WTC11 (cell line): Measurements from ENCODE around the gene ZNF35. TPM values are rescaled to one million over a fixed set of nuclear protein-coding genes. Genes with fewer than 3 reads are reported as not detected.

ENCODE experiments used
- ATAC-seq: fragments of 200-7000 bp; cut with Tn5 transposase; 2 replicates; pipeline ENCODE4 v1.10.0; 2021; ENCODE audit warnings: mild to moderate bottlenecking, moderate library complexity
- CTCF ChIA-PET: fragments of 300-600 bp; sonication (Branson Sonifier 250); formaldehyde crosslinking; loops from one replicate; lab custom pipeline; 2021; ENCODE audit warnings: antibody characterized with exemption; lab: Charles Lee
- POLR2A ChIA-PET: fragments of 350-600 bp; sonication (Branson Sonifier 250); formaldehyde crosslinking; loops from one replicate; lab custom pipeline; 2021; ENCODE audit warnings: antibody characterized with exemption; lab: Charles Lee
- DNase-seq: peaks from one replicate; pipeline ENCODE4 v3.0.0; 2021; ENCODE audit warnings: low spot score
- H3K27ac Mint-ChIP-seq: 2 replicates; pipeline ENCODE4 v1.8.0; 2021; ENCODE audit warnings: mixed read lengths
- H3K27me3 Mint-ChIP-seq: 2 replicates; pipeline ENCODE4 v1.8.0; 2021; ENCODE audit warnings: low read depth, mild to moderate bottlenecking, moderate library complexity, mixed read lengths
- H3K36me3 Mint-ChIP-seq: 2 replicates; pipeline ENCODE4 v1.8.0; 2021; ENCODE audit warnings: mixed read lengths
- H3K4me1 Mint-ChIP-seq: 2 replicates; pipeline ENCODE4 v1.8.0; 2022; ENCODE audit warnings: mixed read lengths
- H3K4me3 Mint-ChIP-seq: 2 replicates; pipeline ENCODE4 v1.8.0; 2021; ENCODE audit warnings: mild to moderate bottlenecking, moderate library complexity, mixed read lengths
- H3K9me3 Mint-ChIP-seq: 2 replicates; pipeline ENCODE4 v1.8.0; 2021; ENCODE audit warnings: mixed read lengths
- CREB1 ChIP-seq: sonication (generic); formaldehyde crosslinking; IDR thresholded peaks from 2 replicates; pipeline ENCODE4 v1.8.0; 2023; ENCODE audit warnings: mild to moderate bottlenecking, missing genetic modification reagents
- FOXJ3 ChIP-seq: sonication (generic); formaldehyde crosslinking; IDR thresholded peaks from 2 replicates; pipeline ENCODE4 v1.9.0; 2021; ENCODE audit warnings: missing genetic modification reagents, mild to moderate bottlenecking, borderline replicate concordance
- KAT7 ChIP-seq: sonication (generic); formaldehyde crosslinking; IDR thresholded peaks from 2 replicates; pipeline ENCODE4 v1.8.1; 2023; ENCODE audit warnings: missing genetic modification reagents, mild to moderate bottlenecking, borderline replicate concordance
- NFE2L1 ChIP-seq: sonication (generic); formaldehyde crosslinking; IDR thresholded peaks from 2 replicates; pipeline ENCODE4 v1.8.1; 2023; ENCODE audit warnings: missing genetic modification reagents
- SP1 ChIP-seq: sonication (generic); formaldehyde crosslinking; conservative IDR thresholded peaks from 2 replicates; pipeline ENCODE4 v1.8.1; 2022; ENCODE audit warnings: missing genetic modification reagents
- ZNF416 ChIP-seq: fragments of 250-450 bp; sonication (Bioruptor Pico); IDR thresholded peaks from 2 replicates; pipeline ENCODE4 v1.9.0; 2021; ENCODE audit warnings: mild to moderate bottlenecking, inconsistent platforms
- total RNA-seq: library from RNA; stranded (reverse); gene quantifications from 3 replicates; pipeline ENCODE4 v1.2.3, GENCODE V29; 2021
- TF ChIP-seq, protein P1 (sequence below): sonication (generic); formaldehyde crosslinking; IDR thresholded peaks from 2 replicates; pipeline ENCODE4 v1.8.0; 2022; ENCODE audit warnings: mild to moderate bottlenecking, missing genetic modification reagents
- TF ChIP-seq, protein P2 (sequence below): sonication (generic); formaldehyde crosslinking; IDR thresholded peaks from 2 replicates; pipeline ENCODE4 v1.8.0; 2022; ENCODE audit warnings: mild to moderate bottlenecking, missing genetic modification reagents
- TF ChIP-seq, protein P3 (sequence below): sonication (generic); formaldehyde crosslinking; IDR thresholded peaks from 2 replicates; pipeline ENCODE4 v1.8.1; 2023; ENCODE audit warnings: mild to moderate bottlenecking, missing genetic modification reagents, moderate library complexity
- TF ChIP-seq, protein P4 (sequence below): sonication (generic); formaldehyde crosslinking; conservative IDR thresholded peaks from 2 replicates; pipeline ENCODE4 v1.8.1; 2022; ENCODE audit warnings: mild to moderate bottlenecking, missing genetic modification reagents
- TF ChIP-seq, protein P5 (sequence below): sonication (generic); formaldehyde crosslinking; conservative IDR thresholded peaks from 2 replicates; pipeline ENCODE4 v1.8.1; 2023; ENCODE audit warnings: mild to moderate bottlenecking, low read depth, missing genetic modification reagents, moderate library complexity
- TF ChIP-seq, protein P6 (sequence below): fragments of 250-450 bp; sonication (Bioruptor Pico); IDR thresholded peaks from 2 replicates; pipeline ENCODE4 v1.9.0; 2021; ENCODE audit warnings: mild to moderate bottlenecking, borderline replicate concordance
- TF ChIP-seq, protein P7 (sequence below): fragments of 200-600 bp; IDR thresholded peaks from 2 replicates; pipeline ENCODE4 v1.8.0; 2022; ENCODE audit warnings: antibody characterized with exemption
- TF ChIP-seq, protein P8 (sequence below): sonication (generic); formaldehyde crosslinking; IDR thresholded peaks from 2 replicates; pipeline ENCODE4 v1.8.1; 2022; ENCODE audit warnings: low read depth, mild to moderate bottlenecking, moderate library complexity, missing genetic modification reagents, borderline replicate concordance
- TF ChIP-seq, protein P9 (sequence below): sonication (generic); formaldehyde crosslinking; IDR thresholded peaks from 2 replicates; pipeline ENCODE4 v1.8.1; 2022; ENCODE audit warnings: mild to moderate bottlenecking, missing genetic modification reagents, moderate library complexity, borderline replicate concordance

ZNF35 gene
- total RNA-seq, 1 experiment from 2014 or later = 17.2 TPM

DNA sequence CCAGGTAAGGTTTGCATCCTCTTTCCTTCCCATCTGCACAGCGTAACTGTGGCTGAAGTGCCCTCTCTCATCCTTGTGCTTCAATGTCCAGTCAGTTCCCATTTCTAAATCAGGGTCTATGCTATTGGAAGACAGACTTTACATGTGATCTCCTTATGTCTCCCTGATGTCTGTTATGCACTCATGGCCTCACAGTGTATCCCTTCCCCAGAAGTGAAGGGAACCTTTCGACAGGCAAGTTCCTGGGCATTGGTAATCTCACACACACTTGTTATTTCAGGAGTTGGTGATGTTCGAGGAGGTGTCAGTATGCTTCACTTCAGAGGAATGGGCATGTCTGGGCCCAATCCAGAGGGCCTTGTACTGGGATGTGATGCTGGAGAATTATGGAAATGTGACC, 16.3 kb upstream of the ZNF35 start (continued):
- TF ChIP-seq, protein P1, sequence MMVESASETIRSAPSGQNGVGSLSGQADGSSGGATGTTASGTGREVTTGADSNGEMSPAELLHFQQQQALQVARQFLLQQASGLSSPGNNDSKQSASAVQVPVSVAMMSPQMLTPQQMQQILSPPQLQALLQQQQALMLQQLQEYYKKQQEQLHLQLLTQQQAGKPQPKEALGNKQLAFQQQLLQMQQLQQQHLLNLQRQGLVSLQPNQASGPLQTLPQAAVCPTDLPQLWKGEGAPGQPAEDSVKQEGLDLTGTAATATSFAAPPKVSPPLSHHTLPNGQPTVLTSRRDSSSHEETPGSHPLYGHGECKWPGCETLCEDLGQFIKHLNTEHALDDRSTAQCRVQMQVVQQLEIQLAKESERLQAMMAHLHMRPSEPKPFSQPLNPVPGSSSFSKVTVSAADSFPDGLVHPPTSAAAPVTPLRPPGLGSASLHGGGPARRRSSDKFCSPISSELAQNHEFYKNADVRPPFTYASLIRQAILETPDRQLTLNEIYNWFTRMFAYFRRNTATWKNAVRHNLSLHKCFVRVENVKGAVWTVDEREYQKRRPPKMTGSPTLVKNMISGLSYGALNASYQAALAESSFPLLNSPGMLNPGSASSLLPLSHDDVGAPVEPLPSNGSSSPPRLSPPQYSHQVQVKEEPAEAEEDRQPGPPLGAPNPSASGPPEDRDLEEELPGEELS (CRISPR knock-in tag) = no peak
- TF ChIP-seq NFE2L1 (no peak), SP1 (no peak), KAT7 (CRISPR knock-in tag) (no peak), ZNF416 (CRISPR knock-in tag) (no peak)
- TF ChIP-seq, protein P2, sequence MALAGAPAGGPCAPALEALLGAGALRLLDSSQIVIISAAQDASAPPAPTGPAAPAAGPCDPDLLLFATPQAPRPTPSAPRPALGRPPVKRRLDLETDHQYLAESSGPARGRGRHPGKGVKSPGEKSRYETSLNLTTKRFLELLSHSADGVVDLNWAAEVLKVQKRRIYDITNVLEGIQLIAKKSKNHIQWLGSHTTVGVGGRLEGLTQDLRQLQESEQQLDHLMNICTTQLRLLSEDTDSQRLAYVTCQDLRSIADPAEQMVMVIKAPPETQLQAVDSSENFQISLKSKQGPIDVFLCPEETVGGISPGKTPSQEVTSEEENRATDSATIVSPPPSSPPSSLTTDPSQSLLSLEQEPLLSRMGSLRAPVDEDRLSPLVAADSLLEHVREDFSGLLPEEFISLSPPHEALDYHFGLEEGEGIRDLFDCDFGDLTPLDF (CRISPR knock-in tag) = no peak
- TF ChIP-seq, protein P3, sequence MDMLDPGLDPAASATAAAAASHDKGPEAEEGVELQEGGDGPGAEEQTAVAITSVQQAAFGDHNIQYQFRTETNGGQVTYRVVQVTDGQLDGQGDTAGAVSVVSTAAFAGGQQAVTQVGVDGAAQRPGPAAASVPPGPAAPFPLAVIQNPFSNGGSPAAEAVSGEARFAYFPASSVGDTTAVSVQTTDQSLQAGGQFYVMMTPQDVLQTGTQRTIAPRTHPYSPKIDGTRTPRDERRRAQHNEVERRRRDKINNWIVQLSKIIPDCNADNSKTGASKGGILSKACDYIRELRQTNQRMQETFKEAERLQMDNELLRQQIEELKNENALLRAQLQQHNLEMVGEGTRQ (CRISPR knock-in tag) = no peak

DNA sequence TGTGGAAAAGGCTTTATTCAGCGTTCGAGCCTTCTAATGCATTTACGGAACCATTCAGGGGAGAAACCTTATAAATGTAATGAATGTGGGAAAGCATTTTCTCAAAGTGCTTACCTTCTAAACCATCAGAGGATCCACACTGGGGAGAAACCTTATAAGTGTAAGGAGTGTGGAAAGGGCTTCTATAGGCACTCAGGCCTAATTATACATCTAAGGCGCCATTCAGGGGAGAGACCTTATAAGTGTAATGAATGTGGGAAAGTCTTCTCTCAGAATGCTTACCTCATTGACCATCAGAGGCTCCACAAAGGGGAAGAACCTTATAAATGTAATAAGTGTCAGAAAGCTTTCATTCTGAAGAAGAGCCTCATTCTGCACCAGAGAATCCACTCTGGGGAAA, 6.2 kb upstream of the ZNF35 start:
- peaks cover 2% of the 10 kb centered on the region; the same call in 1 of the 2 replicates for H3K27me3 Mint-ChIP-seq
- H3K4me3 Mint-ChIP-seq = no peak overlapping the region
- peaks cover 62% of the 10 kb centered on the region for H3K36me3 Mint-ChIP-seq
- H3K27ac Mint-ChIP-seq = no peak overlapping the region
- TF ChIP-seq, protein P4, sequence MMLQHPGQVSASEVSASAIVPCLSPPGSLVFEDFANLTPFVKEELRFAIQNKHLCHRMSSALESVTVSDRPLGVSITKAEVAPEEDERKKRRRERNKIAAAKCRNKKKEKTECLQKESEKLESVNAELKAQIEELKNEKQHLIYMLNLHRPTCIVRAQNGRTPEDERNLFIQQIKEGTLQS (CRISPR knock-in tag) = no peak
- no peak for TF ChIP-seq CREB1 (CRISPR knock-in tag)
- POLR2A ChIA-PET = no interaction called here
- CTCF ChIA-PET = no interaction called here
- no peak for DNase-seq
- no peaks in the 10 kb centered on the region for H3K4me1 Mint-ChIP-seq
- ATAC-seq = no peak
- peaks cover 41% of the 10 kb centered on the region for H3K9me3 Mint-ChIP-seq

DNA sequence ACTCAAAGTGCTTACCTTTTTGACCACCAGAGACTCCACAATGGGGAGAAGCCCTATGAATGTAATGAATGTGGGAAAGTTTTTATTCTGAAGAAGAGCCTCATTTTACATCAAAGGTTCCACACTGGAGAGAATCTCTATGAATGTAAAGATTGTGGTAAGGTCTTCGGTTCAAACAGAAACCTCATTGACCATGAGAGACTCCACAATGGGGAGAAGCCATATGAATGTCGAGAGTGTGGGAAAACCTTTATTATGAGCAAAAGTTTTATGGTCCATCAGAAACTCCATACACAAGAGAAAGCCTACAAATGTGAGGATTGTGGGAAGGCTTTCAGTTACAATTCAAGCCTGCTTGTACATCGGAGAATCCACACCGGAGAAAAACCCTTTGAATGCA, 5.5 kb upstream of the ZNF35 start:
- Mint-ChIP-seq H3K9me3 (peaks cover 41% of the 10 kb centered on the region), H3K36me3 (peaks cover 56% of the 10 kb centered on the region), H3K27me3 (peaks cover 2% of the 10 kb centered on the region; the same call in 1 of the 2 replicates), H3K27ac (no peak overlapping the region), H3K4me3 (no peak overlapping the region), H3K4me1 (peaks cover 2% of the 10 kb centered on the region)
- ATAC-seq (no peak), DNase-seq (no peak)
- POLR2A ChIA-PET = no interaction called here
- CTCF ChIA-PET = no interaction called here
- TF ChIP-seq, protein P5, sequence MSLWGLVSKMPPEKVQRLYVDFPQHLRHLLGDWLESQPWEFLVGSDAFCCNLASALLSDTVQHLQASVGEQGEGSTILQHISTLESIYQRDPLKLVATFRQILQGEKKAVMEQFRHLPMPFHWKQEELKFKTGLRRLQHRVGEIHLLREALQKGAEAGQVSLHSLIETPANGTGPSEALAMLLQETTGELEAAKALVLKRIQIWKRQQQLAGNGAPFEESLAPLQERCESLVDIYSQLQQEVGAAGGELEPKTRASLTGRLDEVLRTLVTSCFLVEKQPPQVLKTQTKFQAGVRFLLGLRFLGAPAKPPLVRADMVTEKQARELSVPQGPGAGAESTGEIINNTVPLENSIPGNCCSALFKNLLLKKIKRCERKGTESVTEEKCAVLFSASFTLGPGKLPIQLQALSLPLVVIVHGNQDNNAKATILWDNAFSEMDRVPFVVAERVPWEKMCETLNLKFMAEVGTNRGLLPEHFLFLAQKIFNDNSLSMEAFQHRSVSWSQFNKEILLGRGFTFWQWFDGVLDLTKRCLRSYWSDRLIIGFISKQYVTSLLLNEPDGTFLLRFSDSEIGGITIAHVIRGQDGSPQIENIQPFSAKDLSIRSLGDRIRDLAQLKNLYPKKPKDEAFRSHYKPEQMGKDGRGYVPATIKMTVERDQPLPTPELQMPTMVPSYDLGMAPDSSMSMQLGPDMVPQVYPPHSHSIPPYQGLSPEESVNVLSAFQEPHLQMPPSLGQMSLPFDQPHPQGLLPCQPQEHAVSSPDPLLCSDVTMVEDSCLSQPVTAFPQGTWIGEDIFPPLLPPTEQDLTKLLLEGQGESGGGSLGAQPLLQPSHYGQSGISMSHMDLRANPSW (CRISPR knock-in tag) = no peak
- TF ChIP-seq FOXJ3 (no peak), ZNF416 (CRISPR knock-in tag) (no peak)
- TF ChIP-seq, protein P6, sequence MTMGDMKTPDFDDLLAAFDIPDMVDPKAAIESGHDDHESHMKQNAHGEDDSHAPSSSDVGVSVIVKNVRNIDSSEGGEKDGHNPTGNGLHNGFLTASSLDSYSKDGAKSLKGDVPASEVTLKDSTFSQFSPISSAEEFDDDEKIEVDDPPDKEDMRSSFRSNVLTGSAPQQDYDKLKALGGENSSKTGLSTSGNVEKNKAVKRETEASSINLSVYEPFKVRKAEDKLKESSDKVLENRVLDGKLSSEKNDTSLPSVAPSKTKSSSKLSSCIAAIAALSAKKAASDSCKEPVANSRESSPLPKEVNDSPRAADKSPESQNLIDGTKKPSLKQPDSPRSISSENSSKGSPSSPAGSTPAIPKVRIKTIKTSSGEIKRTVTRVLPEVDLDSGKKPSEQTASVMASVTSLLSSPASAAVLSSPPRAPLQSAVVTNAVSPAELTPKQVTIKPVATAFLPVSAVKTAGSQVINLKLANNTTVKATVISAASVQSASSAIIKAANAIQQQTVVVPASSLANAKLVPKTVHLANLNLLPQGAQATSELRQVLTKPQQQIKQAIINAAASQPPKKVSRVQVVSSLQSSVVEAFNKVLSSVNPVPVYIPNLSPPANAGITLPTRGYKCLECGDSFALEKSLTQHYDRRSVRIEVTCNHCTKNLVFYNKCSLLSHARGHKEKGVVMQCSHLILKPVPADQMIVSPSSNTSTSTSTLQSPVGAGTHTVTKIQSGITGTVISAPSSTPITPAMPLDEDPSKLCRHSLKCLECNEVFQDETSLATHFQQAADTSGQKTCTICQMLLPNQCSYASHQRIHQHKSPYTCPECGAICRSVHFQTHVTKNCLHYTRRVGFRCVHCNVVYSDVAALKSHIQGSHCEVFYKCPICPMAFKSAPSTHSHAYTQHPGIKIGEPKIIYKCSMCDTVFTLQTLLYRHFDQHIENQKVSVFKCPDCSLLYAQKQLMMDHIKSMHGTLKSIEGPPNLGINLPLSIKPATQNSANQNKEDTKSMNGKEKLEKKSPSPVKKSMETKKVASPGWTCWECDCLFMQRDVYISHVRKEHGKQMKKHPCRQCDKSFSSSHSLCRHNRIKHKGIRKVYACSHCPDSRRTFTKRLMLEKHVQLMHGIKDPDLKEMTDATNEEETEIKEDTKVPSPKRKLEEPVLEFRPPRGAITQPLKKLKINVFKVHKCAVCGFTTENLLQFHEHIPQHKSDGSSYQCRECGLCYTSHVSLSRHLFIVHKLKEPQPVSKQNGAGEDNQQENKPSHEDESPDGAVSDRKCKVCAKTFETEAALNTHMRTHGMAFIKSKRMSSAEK (CRISPR knock-in tag) = no peak
- TF ChIP-seq, protein P7, sequence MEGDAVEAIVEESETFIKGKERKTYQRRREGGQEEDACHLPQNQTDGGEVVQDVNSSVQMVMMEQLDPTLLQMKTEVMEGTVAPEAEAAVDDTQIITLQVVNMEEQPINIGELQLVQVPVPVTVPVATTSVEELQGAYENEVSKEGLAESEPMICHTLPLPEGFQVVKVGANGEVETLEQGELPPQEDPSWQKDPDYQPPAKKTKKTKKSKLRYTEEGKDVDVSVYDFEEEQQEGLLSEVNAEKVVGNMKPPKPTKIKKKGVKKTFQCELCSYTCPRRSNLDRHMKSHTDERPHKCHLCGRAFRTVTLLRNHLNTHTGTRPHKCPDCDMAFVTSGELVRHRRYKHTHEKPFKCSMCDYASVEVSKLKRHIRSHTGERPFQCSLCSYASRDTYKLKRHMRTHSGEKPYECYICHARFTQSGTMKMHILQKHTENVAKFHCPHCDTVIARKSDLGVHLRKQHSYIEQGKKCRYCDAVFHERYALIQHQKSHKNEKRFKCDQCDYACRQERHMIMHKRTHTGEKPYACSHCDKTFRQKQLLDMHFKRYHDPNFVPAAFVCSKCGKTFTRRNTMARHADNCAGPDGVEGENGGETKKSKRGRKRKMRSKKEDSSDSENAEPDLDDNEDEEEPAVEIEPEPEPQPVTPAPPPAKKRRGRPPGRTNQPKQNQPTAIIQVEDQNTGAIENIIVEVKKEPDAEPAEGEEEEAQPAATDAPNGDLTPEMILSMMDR = no peak
- TF ChIP-seq, protein P8, sequence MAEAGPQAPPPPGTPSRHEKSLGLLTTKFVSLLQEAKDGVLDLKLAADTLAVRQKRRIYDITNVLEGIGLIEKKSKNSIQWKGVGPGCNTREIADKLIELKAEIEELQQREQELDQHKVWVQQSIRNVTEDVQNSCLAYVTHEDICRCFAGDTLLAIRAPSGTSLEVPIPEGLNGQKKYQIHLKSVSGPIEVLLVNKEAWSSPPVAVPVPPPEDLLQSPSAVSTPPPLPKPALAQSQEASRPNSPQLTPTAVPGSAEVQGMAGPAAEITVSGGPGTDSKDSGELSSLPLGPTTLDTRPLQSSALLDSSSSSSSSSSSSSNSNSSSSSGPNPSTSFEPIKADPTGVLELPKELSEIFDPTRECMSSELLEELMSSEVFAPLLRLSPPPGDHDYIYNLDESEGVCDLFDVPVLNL = no peak
- TF ChIP-seq, protein P9, sequence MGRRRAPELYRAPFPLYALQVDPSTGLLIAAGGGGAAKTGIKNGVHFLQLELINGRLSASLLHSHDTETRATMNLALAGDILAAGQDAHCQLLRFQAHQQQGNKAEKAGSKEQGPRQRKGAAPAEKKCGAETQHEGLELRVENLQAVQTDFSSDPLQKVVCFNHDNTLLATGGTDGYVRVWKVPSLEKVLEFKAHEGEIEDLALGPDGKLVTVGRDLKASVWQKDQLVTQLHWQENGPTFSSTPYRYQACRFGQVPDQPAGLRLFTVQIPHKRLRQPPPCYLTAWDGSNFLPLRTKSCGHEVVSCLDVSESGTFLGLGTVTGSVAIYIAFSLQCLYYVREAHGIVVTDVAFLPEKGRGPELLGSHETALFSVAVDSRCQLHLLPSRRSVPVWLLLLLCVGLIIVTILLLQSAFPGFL = no peak
